BJ (cell line): ENCODE results near the gene KCNIP1. TPM values are rescaled to one million over a fixed set of nuclear protein-coding genes. Genes with fewer than 3 reads are reported as not detected.

Experiments used
- CTCF ChIA-PET: fragments of 350-600 bp; formaldehyde crosslinking; extraction: SDS; loops from one replicate; lab custom pipeline; 2021; ENCODE audit warnings: antibody characterized with exemption, inconsistent platforms; lab: Yijun Ruan, JAX
- POLR2A ChIA-PET: fragments of 300-600 bp; sonication (Branson Sonifier 250); formaldehyde crosslinking; extraction: SDS; loops from one replicate; lab custom pipeline; 2021; ENCODE audit warnings: antibody characterized with exemption; lab: Charles Lee
- DNase-seq: peaks from one replicate; pipeline ENCODE4 v3.0.0-alpha.2; 2011; ENCODE audit warnings: low read depth
- H3K27me3 ChIP-seq: 2 replicates; pipeline ENCODE4 v1.6.0; 2011; ENCODE audit warnings: low read length; ENCODE audit not compliant: control insufficient read depth, insufficient read depth
- H3K36me3 ChIP-seq: 2 replicates; pipeline ENCODE4 v1.5.1; 2011; ENCODE audit warnings: low read length; ENCODE audit not compliant: control insufficient read depth, insufficient read depth
- H3K4me3 ChIP-seq: 2 replicates; pipeline ENCODE4 v1.5.1; 2011; ENCODE audit warnings: low read depth, mild to moderate bottlenecking, control low read depth, low read length
- polyA plus RNA-seq: library from polyadenylated mRNA; depleted of rRNA; stranded (reverse); fragments of >200 nt; gene quantifications from 2 replicates; pipeline ENCODE4 v1.2.3, GENCODE V29; 2011
- TF ChIP-seq, protein P1 (sequence below): IDR thresholded peaks from 2 replicates; pipeline ENCODE4 v1.5.1; 2011; ENCODE audit warnings: low read depth, mild to moderate bottlenecking, control low read depth, inconsistent platforms, low read length, moderate library complexity; ENCODE audit not compliant: insufficient read depth

Gene KCNIP1
- polyA plus RNA-seq, 1 experiment, result not detected

DNA sequence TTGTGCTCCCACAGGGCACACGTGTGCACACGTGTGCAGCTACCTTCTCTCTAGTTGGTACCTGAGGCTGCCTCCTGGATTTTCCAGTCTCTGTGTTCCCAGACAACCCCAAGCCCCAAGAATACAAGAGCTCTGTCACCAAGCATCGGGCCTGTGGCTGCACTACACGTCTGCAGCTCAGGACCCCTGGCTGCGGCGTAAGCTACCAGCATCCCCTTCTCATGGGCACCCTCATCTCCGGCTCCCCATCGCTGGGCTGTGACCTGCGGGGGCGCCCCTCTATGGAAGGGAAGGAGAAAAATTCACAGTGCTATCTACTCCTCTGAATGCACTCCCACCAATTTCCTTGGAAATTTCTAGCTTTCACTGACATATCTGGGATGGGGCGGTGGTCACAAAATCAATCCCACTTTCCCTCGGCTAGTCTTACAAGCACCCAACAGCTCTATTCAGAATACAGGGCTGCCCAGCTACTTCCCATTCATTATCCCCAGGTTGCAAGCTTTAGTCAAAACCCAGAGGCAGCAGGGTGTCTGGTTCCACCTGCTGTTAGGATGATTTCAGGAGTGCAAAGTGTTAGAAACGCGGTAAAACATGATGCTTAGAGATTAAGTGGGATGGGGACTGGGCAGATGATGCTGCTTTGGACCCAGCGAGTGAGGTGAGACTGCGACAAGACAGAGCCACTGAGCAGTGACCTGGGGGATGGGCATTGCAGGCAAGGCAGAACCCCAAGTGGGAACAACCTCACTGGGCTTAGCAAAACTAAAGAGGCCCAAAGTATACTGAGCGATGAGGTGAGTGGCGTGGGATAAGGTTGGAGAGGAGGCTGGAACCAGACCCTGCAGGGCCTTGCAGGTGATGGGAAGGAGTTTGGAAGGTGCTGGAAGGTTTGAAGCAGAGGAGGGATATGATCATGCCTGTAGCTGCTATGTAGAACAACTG lies 121.7 kb downstream of the KCNIP1 start:
- no peak overlapping the region for H3K4me3 ChIP-seq
- TF ChIP-seq, protein P1, sequence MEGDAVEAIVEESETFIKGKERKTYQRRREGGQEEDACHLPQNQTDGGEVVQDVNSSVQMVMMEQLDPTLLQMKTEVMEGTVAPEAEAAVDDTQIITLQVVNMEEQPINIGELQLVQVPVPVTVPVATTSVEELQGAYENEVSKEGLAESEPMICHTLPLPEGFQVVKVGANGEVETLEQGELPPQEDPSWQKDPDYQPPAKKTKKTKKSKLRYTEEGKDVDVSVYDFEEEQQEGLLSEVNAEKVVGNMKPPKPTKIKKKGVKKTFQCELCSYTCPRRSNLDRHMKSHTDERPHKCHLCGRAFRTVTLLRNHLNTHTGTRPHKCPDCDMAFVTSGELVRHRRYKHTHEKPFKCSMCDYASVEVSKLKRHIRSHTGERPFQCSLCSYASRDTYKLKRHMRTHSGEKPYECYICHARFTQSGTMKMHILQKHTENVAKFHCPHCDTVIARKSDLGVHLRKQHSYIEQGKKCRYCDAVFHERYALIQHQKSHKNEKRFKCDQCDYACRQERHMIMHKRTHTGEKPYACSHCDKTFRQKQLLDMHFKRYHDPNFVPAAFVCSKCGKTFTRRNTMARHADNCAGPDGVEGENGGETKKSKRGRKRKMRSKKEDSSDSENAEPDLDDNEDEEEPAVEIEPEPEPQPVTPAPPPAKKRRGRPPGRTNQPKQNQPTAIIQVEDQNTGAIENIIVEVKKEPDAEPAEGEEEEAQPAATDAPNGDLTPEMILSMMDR, result no peak
- DNase-seq, result no peak
- no peaks in the 10 kb centered on the region for H3K36me3 ChIP-seq
- CTCF ChIA-PET, result interaction anchor here (1.0 to 11.2 kb wide), 7 partner anchors 8 to 359 kb away, joined by 3 to 115 read pairs (median 5); no protein-coding TSS in a partner anchor
- POLR2A ChIA-PET, result no interaction called here
- no peaks in the 10 kb centered on the region for H3K27me3 ChIP-seq

DNA sequence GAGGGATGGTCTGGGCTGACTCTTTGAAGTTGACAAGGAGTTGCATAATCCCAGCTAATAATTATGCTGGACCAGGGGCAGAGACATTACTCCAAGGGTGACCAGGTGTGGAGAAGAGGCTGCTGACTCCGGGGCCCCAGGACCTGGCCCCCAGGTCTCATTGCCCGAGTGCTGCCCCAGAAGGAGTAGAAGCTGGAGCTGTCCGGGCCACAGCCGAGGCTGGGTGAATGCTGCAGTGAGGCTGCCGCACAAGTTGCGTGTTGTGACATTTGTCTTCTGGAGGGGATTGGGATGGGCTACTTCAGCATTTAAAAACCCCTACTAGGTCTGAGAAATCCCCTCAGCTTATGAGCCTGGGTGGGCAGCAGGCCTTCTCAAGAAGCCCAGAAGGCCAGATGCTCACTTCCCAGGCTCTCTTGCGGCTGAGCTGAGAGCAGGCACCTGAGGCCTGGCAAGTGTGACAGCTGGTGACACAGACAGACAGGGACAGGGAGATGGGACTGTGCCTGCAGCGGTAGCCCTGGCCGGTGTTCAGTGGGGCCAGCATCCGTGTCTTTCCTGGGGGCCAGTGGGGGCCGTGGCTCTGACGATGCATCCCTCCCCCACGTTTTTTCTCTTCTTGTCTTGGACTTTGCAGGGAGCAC lies 122.8 kb downstream of the KCNIP1 start:
- no peaks in the 10 kb centered on the region for H3K36me3 ChIP-seq
- POLR2A ChIA-PET, result no interaction called here
- H3K27me3 ChIP-seq, result no peaks in the 10 kb centered on the region
- TF ChIP-seq, protein P1, result no peak
- no peak for DNase-seq
- H3K4me3 ChIP-seq, result no peak overlapping the region
- CTCF ChIA-PET, result interaction anchor here (1.2 to 11.2 kb wide), 2 partner anchors 12 to 193 kb away, joined by 5 to 115 read pairs; no protein-coding TSS in a partner anchor

DNA sequence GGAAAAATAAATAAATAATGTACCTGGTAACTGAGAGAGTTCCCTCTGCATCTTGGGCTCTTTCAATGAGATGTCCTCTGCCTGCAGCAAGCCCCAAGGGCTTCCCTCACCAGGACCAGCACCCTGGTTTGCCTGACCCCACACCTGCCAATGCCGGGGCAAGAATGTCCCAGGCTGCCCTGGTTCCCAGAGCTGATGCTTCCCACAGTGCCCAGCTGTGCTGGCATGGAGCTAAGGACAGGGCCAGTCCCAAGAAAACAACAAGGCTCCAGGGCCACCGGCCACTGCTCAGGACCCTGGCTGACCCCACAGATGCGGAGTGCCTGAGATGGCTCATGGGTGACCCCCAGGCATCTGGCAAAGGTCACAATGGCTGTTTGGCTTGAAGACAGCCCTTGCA lies 123.5 kb downstream of the KCNIP1 start:
- Histone ChIP-seq H3K36me3 (no peaks in the 10 kb centered on the region), H3K4me3 (no peak overlapping the region), H3K27me3 (no peaks in the 10 kb centered on the region)
- DNase-seq, result no peak
- POLR2A ChIA-PET, result interaction anchor here (0.6 kb wide), 1 partner anchor 226 kb away, joined by 3 read pairs; no protein-coding TSS in a partner anchor
- CTCF ChIA-PET, result interaction anchor here (1.2 to 11.2 kb wide), 2 partner anchors 11 to 194 kb away, joined by 5 to 115 read pairs; no protein-coding TSS in a partner anchor
- TF ChIP-seq, protein P1, result no peak

DNA sequence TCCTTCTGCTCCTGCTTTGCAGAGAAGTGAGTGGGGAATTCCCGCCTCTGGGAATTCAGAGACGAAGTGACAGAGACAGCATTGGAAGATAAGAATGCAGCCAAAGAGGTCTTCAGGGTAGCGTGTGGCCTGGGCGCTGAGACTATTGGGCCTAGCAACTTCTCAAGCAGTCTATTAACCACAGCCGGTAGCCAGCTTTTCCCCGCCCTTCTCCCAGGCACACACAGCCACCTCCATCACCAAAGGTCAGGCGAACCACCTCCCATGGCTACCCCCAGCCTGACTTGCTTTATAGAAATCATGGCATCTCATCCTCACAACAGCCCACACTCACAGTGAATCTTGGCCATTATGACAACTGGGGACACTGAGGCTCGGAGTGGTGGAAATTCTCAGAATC lies 124.2 kb downstream of the KCNIP1 start:
- ChIA-PET POLR2A (no interaction called here), CTCF (interaction anchor here (11.2 kb wide), 1 partner anchor 195 kb away, joined by 115 read pairs; no protein-coding TSS in a partner anchor)
- TF ChIP-seq, protein P1, result no peak
- H3K36me3 ChIP-seq, result no peaks in the 10 kb centered on the region
- no peaks in the 10 kb centered on the region; the same call in 1 of the 2 replicates for H3K27me3 ChIP-seq
- no peak for DNase-seq
- H3K4me3 ChIP-seq, result no peak overlapping the region
